H9 (cell line): Measurements from ENCODE around the gene SNCB. TPM values are rescaled to one million over a fixed set of nuclear protein-coding genes. Genes with fewer than 3 reads are reported as not detected.

ENCODE experiments used
- DNase-seq: peaks from one replicate; pipeline ENCODE4 v3.0.0-alpha.2; 2017
- H2AFZ ChIP-seq: one replicate; pipeline ENCODE4 v1.6.1; 2013; ENCODE audit warnings: mild to moderate bottlenecking, low read length, control low read depth, moderate library complexity
- H2AK5ac ChIP-seq: 2 replicates; pipeline ENCODE4 v1.6.1; 2013; ENCODE audit warnings: low read length, control low read depth, mixed read lengths; ENCODE audit not compliant: insufficient read length
- H2BK120ac ChIP-seq: one replicate; pipeline ENCODE4 v1.6.1; 2013; ENCODE audit warnings: low read depth, mild to moderate bottlenecking, low read length, control low read depth, inconsistent platforms; ENCODE audit not compliant: poor library complexity, severe bottlenecking
- H2BK12ac ChIP-seq: 2 replicates; pipeline ENCODE4 v1.6.1; 2013; ENCODE audit warnings: low read length, control low read depth, mixed read lengths, low read depth; ENCODE audit not compliant: insufficient read length
- H2BK15ac ChIP-seq: 2 replicates; pipeline ENCODE4 v1.6.1; 2013; ENCODE audit warnings: low read depth, low read length, control low read depth
- H2BK20ac ChIP-seq: one replicate; pipeline ENCODE4 v1.6.1; 2013; ENCODE audit warnings: low read depth, mild to moderate bottlenecking, low read length, control low read depth, inconsistent platforms; ENCODE audit not compliant: poor library complexity, severe bottlenecking
- H2BK5ac ChIP-seq: 2 replicates; pipeline ENCODE4 v1.6.1; 2013; ENCODE audit warnings: low read length, control low read depth, mixed read lengths; ENCODE audit not compliant: insufficient read length
- H3K14ac ChIP-seq: 2 replicates; pipeline ENCODE4 v1.6.1; 2013; ENCODE audit warnings: low read length, control low read depth; ENCODE audit not compliant: insufficient read depth
- H3K18ac ChIP-seq: 2 replicates; pipeline ENCODE4 v1.6.1; 2013; ENCODE audit warnings: low read depth, mild to moderate bottlenecking, mixed read lengths, low read length, control low read depth; ENCODE audit not compliant: insufficient read length
- H3K23ac ChIP-seq: 2 replicates; pipeline ENCODE4 v1.6.1; 2013; ENCODE audit warnings: low read length, control low read depth, mixed read lengths, low read depth; ENCODE audit not compliant: insufficient read length
- H3K23me2 ChIP-seq: 2 replicates; pipeline ENCODE4 v1.6.1; 2013; ENCODE audit warnings: low read depth, mild to moderate bottlenecking, mixed read lengths, low read length, control low read depth; ENCODE audit not compliant: insufficient read length, poor library complexity, severe bottlenecking
- H3K27ac ChIP-seq: 2 replicates; pipeline ENCODE4 v1.5.1; 2013; ENCODE audit warnings: low read length, control low read depth, mixed read lengths, low read depth; ENCODE audit not compliant: insufficient read length
- H3K27me3 ChIP-seq: 2 replicates; pipeline ENCODE4 v1.6.1; 2013; ENCODE audit warnings: low read length, control low read depth, inconsistent platforms; ENCODE audit not compliant: insufficient read depth
- H3K4ac ChIP-seq: 2 replicates; pipeline ENCODE4 v1.6.1; 2013; ENCODE audit warnings: low read depth, mild to moderate bottlenecking, control low read depth, inconsistent platforms, low read length, moderate library complexity
- H3K4me1 ChIP-seq: 2 replicates; pipeline ENCODE4 v1.6.1; 2013; ENCODE audit warnings: low read length, control low read depth, inconsistent platforms; ENCODE audit not compliant: insufficient read depth
- H3K4me2 ChIP-seq: 2 replicates; pipeline ENCODE4 v1.6.1; 2013; ENCODE audit warnings: low read length, control low read depth, mixed read lengths; ENCODE audit not compliant: insufficient read length, insufficient read depth
- H3K56ac ChIP-seq: 2 replicates; pipeline ENCODE4 v1.6.1; 2013; ENCODE audit warnings: low read depth, mild to moderate bottlenecking, mixed read lengths, low read length, control low read depth; ENCODE audit not compliant: insufficient read length
- H3K79me1 ChIP-seq: 2 replicates; pipeline ENCODE4 v1.6.1; 2013; ENCODE audit warnings: low read depth, mild to moderate bottlenecking, moderate library complexity, low read length, control low read depth, inconsistent platforms; ENCODE audit not compliant: insufficient read depth, poor library complexity, severe bottlenecking
- H3K79me2 ChIP-seq: 2 replicates; pipeline ENCODE4 v1.6.1; 2013; ENCODE audit warnings: low read length, control low read depth, inconsistent platforms; ENCODE audit not compliant: insufficient read depth
- H3K9ac ChIP-seq: 2 replicates; pipeline ENCODE4 v1.6.1; 2013; ENCODE audit warnings: low read length, control low read depth, mixed read lengths; ENCODE audit not compliant: insufficient read length; ENCODE audit errors: extremely low read depth
- H3K9me3 ChIP-seq: one replicate; pipeline ENCODE4 v1.6.1; 2013; ENCODE audit warnings: low read depth, low read length, inconsistent platforms; ENCODE audit not compliant: control insufficient read depth
- H3T11ph ChIP-seq: one replicate; pipeline ENCODE4 v1.6.1; 2013; ENCODE audit warnings: mild to moderate bottlenecking, low read length, control low read depth, inconsistent platforms
- H4K20me1 ChIP-seq: one replicate; pipeline ENCODE4 v1.6.1; 2013; ENCODE audit not compliant: control insufficient read depth, insufficient read length, insufficient read depth
- H4K5ac ChIP-seq: 2 replicates; pipeline ENCODE4 v1.6.1; 2013; ENCODE audit warnings: low read depth, mild to moderate bottlenecking, mixed read lengths, low read length, control low read depth; ENCODE audit not compliant: insufficient read length
- H4K8ac ChIP-seq: replicated peaks from 2 replicates; pipeline ENCODE4 v1.6.1; 2013; ENCODE audit warnings: low read length, control low read depth, mixed read lengths, low read depth; ENCODE audit not compliant: insufficient read length
- H4K91ac ChIP-seq: 2 replicates; pipeline ENCODE4 v1.6.1; 2013; ENCODE audit warnings: low read depth, mild to moderate bottlenecking, moderate library complexity, mixed read lengths, low read length, control low read depth; ENCODE audit not compliant: insufficient read length
- H3K27ac Mint-ChIP-seq, 3 experiments: 2 replicates in 2 of 3; 3 replicates in 1 of 3; pipeline ENCODE4 v1.8.0; 2020 to 2021; ENCODE audit warnings: mixed read lengths in 3 of 3, mild to moderate bottlenecking in 1 of 3, moderate library complexity in 1 of 3
- H3K27me3 Mint-ChIP-seq: 2 replicates; pipeline ENCODE4 v1.8.0; 2021; ENCODE audit warnings: low read depth, mild to moderate bottlenecking, moderate library complexity, mixed read lengths
- H3K36me3 Mint-ChIP-seq, 3 experiments: 2 replicates in 2 of 3; 3 replicates in 1 of 3; pipeline ENCODE4 v1.8.0; 2020 to 2021; ENCODE audit warnings: low read depth in 3 of 3, mixed read lengths in 3 of 3; ENCODE audit not compliant: insufficient read depth in 1 of 3
- H3K4me1 Mint-ChIP-seq, 2 experiments: 2 replicates each; pipeline ENCODE4 v1.8.0; 2020; ENCODE audit warnings: mixed read lengths in 2 of 2
- H3K4me3 Mint-ChIP-seq, 2 experiments: 2 replicates in 1 of 2; 3 replicates in 1 of 2; pipeline ENCODE4 v1.8.0; 2020 to 2021; ENCODE audit warnings: mild to moderate bottlenecking in 2 of 2, mixed read lengths in 2 of 2, moderate library complexity in 1 of 2
- H3K9me3 Mint-ChIP-seq, 2 experiments: 2 replicates in 1 of 2; 3 replicates in 1 of 2; pipeline ENCODE4 v1.8.0; 2020; ENCODE audit warnings: mild to moderate bottlenecking in 2 of 2, mixed read lengths in 2 of 2, moderate library complexity in 1 of 2
- WGBS: extraction: QIAGEN DNeasy Blood & Tissue Kit; methylation state at CpG from one replicate; pipeline ENCODE4 v1.1.7; 2013; ENCODE audit warnings: missing lambda C conversion rate, low lambda C conversion rate, mixed read lengths; ENCODE audit not compliant: insufficient read length; ENCODE audit errors: extremely low coverage; 5-methylcytosine and 5-hydroxymethylcytosine counted together
- total RNA-seq: library from RNA; stranded (reverse); gene quantifications from 2 replicates; pipeline ENCODE4 v1.2.1, GENCODE V29; 2021
- TF ChIP-seq, protein P1 (sequence below): fragments of 200-600 bp; sonication (generic); conservative IDR thresholded peaks from 3 replicates; pipeline ENCODE4 v1.8.0; 2021; ENCODE audit warnings: antibody characterized with exemption, mild to moderate bottlenecking

Gene SNCB
- total RNA-seq, 1 experiment from 2014 or later, result 3.5 TPM

DNA sequence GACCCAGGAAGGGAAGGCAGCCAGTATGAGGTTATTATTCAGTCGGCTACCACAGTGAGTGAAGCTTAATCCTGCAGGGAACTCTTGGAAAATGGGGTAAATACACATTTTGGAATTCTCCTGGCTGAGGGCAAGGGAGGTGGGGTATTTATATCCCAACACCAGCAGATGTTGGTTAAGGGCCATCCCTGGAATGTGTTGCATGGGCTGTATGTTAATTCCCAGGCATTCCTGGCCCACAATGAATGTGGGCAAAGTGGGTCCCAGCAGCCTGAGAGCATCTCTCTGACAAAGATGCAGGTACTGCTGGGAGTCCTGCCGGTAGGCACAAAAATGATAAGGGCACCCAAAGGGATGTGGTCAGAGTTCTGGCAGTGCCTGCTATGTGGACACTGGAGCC lies 17.5 kb downstream of the SNCB start:
- H3K27ac ChIP-seq, result no peak overlapping the region
- no peak overlapping the region for H3K18ac ChIP-seq
- H3K27me3 Mint-ChIP-seq, result peaks cover 48% of the 10 kb centered on the region
- DNase-seq, result no peak
- no peak overlapping the region for H3K9ac ChIP-seq
- H3K36me3 Mint-ChIP-seq, result no peaks in the 10 kb centered on the region
- H3K79me1 ChIP-seq, result no peaks in the 10 kb centered on the region
- no peak overlapping the region for H3K56ac ChIP-seq
- no peak overlapping the region for H3T11ph ChIP-seq
- no peaks in the 10 kb centered on the region; a peak in 1 of 5 replicates for H3K9me3 Mint-ChIP-seq
- H4K20me1 ChIP-seq, result no peaks in the 10 kb centered on the region
- no CpG with 5 or more reads among the region's 2 CpGs for WGBS
- H2BK5ac ChIP-seq, result no peak overlapping the region
- no peak overlapping the region for H3K27ac Mint-ChIP-seq
- H2BK120ac ChIP-seq, result no peak overlapping the region
- no peak overlapping the region for H2BK15ac ChIP-seq
- no peaks in the 10 kb centered on the region for H3K9me3 ChIP-seq
- no peak overlapping the region for H2BK12ac ChIP-seq
- H4K8ac ChIP-seq, result no peak overlapping the region
- no peak overlapping the region for H2AFZ ChIP-seq
- no peaks in the 10 kb centered on the region for H3K79me2 ChIP-seq
- peaks cover 6% of the 10 kb centered on the region for H3K23me2 ChIP-seq
- no peak overlapping the region for H2AK5ac ChIP-seq
- H3K4me1 ChIP-seq, result no peaks in the 10 kb centered on the region; the same call in 1 of the 2 replicates
- no peaks in the 10 kb centered on the region; the same call in 1 of the 2 replicates for H3K27me3 ChIP-seq
- H4K5ac ChIP-seq, result no peak overlapping the region
- TF ChIP-seq, protein P1, sequence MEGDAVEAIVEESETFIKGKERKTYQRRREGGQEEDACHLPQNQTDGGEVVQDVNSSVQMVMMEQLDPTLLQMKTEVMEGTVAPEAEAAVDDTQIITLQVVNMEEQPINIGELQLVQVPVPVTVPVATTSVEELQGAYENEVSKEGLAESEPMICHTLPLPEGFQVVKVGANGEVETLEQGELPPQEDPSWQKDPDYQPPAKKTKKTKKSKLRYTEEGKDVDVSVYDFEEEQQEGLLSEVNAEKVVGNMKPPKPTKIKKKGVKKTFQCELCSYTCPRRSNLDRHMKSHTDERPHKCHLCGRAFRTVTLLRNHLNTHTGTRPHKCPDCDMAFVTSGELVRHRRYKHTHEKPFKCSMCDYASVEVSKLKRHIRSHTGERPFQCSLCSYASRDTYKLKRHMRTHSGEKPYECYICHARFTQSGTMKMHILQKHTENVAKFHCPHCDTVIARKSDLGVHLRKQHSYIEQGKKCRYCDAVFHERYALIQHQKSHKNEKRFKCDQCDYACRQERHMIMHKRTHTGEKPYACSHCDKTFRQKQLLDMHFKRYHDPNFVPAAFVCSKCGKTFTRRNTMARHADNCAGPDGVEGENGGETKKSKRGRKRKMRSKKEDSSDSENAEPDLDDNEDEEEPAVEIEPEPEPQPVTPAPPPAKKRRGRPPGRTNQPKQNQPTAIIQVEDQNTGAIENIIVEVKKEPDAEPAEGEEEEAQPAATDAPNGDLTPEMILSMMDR, result no peak
- no peak overlapping the region for H3K23ac ChIP-seq
- no peak overlapping the region for H3K4ac ChIP-seq
- no peak overlapping the region for H2BK20ac ChIP-seq
- no peak overlapping the region for H3K4me3 Mint-ChIP-seq
- H3K4me2 ChIP-seq, result no peak overlapping the region
- H3K4me1 Mint-ChIP-seq, result peaks cover 29 to 38% of the 10 kb centered on the region in 2 experiments
- no peak overlapping the region for H4K91ac ChIP-seq
- H3K14ac ChIP-seq, result no peak overlapping the region
